ENCODE results near the gene SIGMAR1. TPM values are rescaled to one million over a fixed set of nuclear protein-coding genes. Genes with fewer than 3 reads are reported as not detected.

The SIGMAR1 gene
- total and polyA plus RNA-seq, 2 of the 8 experiments (the other 6 are each of a cell fraction or from before 2014, with no cell fraction given): 84.2 to 134 TPM

GRCh38 chr9:34628656-34629490, 8.7 kb downstream of the SIGMAR1 start, which contains the start of gene ARID3C:
Gene ARID3C (minus strand): TSS chr9:34629066. CDS start chr9:34628014, 1,052 bp downstream.
- 0 out of 2 replicates have a peak within 1 kb of the TSS, but pooled peaks have one; percentile 71 for H2BK12ac ChIP-seq (ENCODE audit: low read depth, low read length)
- H2BK15ac ChIP-seq (ENCODE audit: low read length): 0 out of 2 replicates have a peak within 1 kb of the TSS, but pooled peaks have one; percentile 20
- H2AFZ ChIP-seq (ENCODE audit: low read length): 0 out of 2 replicates have a peak within 1 kb of the TSS, but pooled peaks have one; percentile 20
- no peak within 1 kb of the TSS for H2BK20ac ChIP-seq (ENCODE audit: low read length)
- no peak within 1 kb of the TSS for H3K23ac ChIP-seq (ENCODE audit: insufficient read length)
- no peak within 1 kb of the TSS for H2BK120ac ChIP-seq (replicated peaks; ENCODE audit: low read depth, low read length)
- peaks cover 0 to 18% (median 6%) of the 10 kb centered on the region in 4 experiments; a peak in 6 of 7 replicates for H3K4me1 ChIP-seq (replicated peaks in 1 of 4; ENCODE audit: control insufficient read depth in 3 of 4, insufficient read depth in 4 of 4, low read length in 3 of 4)
- H3K9ac ChIP-seq (replicated peaks in 1 of 4; ENCODE audit: extremely low read depth in 1 of 4, low read depth in 3 of 4, low read length in 3 of 4): no peak within 1 kb of the TSS
- H4K5ac ChIP-seq (ENCODE audit: insufficient read length, low read depth, low read length): no peak within 1 kb of the TSS
- peak within 1 kb of the TSS; percentile 9 to 59 (median 40) for H3K4me3 ChIP-seq (ENCODE audit: extremely low read depth in 1 of 4, insufficient read depth in 2 of 4, low read depth in 3 of 4, low read length in 4 of 4)
- POLR2A ChIA-PET (ENCODE audit: partially characterized antibody): interaction anchor here (0.6 to 11.3 kb wide), 7 partner anchors 11 to 51 kb away, joined by 3 to 127 read pairs (median 3); partner anchors contain the start of genes GALT, IL11RA and RPP25L
- peak in 1 of 2 experiments; percentile 70 for DNase-seq (ENCODE audit: low read depth in 1 of 2, low spot score in 2 of 2)
- H3K79me1 ChIP-seq (ENCODE audit: low read depth, low read length): no peaks in the 10 kb centered on the region
- H3K18ac ChIP-seq (ENCODE audit: extremely low read depth, low read length): no peak within 1 kb of the TSS
- FAIRE-seq: no peak
- no peak within 1 kb of the TSS for H2BK5ac ChIP-seq (ENCODE audit: low read depth, low read length)
- H4K91ac ChIP-seq (replicated peaks; ENCODE audit: insufficient read length, low read length): no peak within 1 kb of the TSS
- H3K9me3 ChIP-seq (ENCODE audit: insufficient read depth in 2 of 2, low read depth in 1 of 2, low read length in 1 of 2): no peaks in the 10 kb centered on the region
- no peak within 1 kb of the TSS for H3K14ac ChIP-seq (ENCODE audit: insufficient read length)
- peaks cover 9% of the 10 kb centered on the region for H3K23me2 ChIP-seq (ENCODE audit: low read depth, low read length)
- H3K27me3 ChIP-seq (replicated peaks in 1 of 4; ENCODE audit: control insufficient read depth in 3 of 4, extremely low read depth in 1 of 4, insufficient read depth in 3 of 4, low read length in 3 of 4): peaks cover 58 to 75% (median 74%) of the 10 kb centered on the region in 4 experiments
- peak within 1 kb of the TSS; percentile 69; the same call in 1 of the 2 replicates for H4K8ac ChIP-seq (ENCODE audit: extremely low read depth, insufficient read depth, low read length)
- peak within 1 kb of the TSS; percentile 62 to 87 for H3K4me2 ChIP-seq (ENCODE audit: insufficient read depth in 1 of 2, low read depth in 2 of 2, low read length in 2 of 2)
- 4% methylated on average over 37 of the region's 69 CpGs; no CpG with 5 or more reads in 1 of the 2 experiments for WGBS, 2 experiments (ENCODE audit: extremely low coverage in 1 of 2, insufficient coverage in 1 of 2, insufficient read length in 1 of 2, insufficient replicate concordance in 2 of 2, low coverage in 1 of 2, low lambda C conversion rate in 2 of 2, missing lambda C conversion rate in 1 of 2)
- H3K79me2 ChIP-seq (ENCODE audit: control insufficient read depth in 1 of 2, insufficient read depth in 2 of 2, low read length in 2 of 2): no peaks in the 10 kb centered on the region
- H4K20me1 ChIP-seq (replicated peaks in 1 of 2; ENCODE audit: control insufficient read depth in 1 of 2, insufficient read depth in 2 of 2, low read length in 2 of 2): peaks cover 0 to 6% of the 10 kb centered on the region in 2 experiments
- H3K36me3 ChIP-seq (ENCODE audit: control insufficient read depth in 2 of 4, insufficient read depth in 4 of 4, low read length in 3 of 4): no peaks in the 10 kb centered on the region; a peak in 1 of 8 replicates
- CTCF ChIA-PET (ENCODE audit: partially characterized antibody): interaction anchor here (0.6 to 18.5 kb wide), 10 partner anchors 9 to 296 kb away, joined by 3 to 401 read pairs (median 4); partner anchors contain the start of genes DCTN3, RPP25L and SIGMAR1
- H2AK5ac ChIP-seq (ENCODE audit: low read depth, low read length): no peak within 1 kb of the TSS
- no peak within 1 kb of the TSS for H3K4ac ChIP-seq (replicated peaks; ENCODE audit: insufficient read length, low read depth, low read length)
- H3K27ac ChIP-seq (ENCODE audit: low read depth, low read length): no peak within 1 kb of the TSS
- H3K56ac ChIP-seq (replicated peaks; ENCODE audit: insufficient read length, low read depth, low read length): no peak within 1 kb of the TSS
- TF ChIP-seq GABPA (IDR thresholded peaks at IDR 0.05; ENCODE audit: borderline replicate concordance, insufficient read depth, low read length) (peak; percentile 48; the same call in 1 of the 2 replicates), KDM4A (IDR thresholded peaks at IDR 0.05; ENCODE audit: low read depth, low read length, severe bottlenecking) (peak; percentile 91), SUZ12 (IDR thresholded peaks at IDR 0.05; ENCODE audit: low read length) (peak; percentile 79), CEBPB (IDR thresholded peaks at IDR 0.05; ENCODE audit: low read depth, low read length) (no peak), ATF2 (IDR thresholded peaks at IDR 0.05; ENCODE audit: low read length) (no peak), NRF1 (IDR thresholded peaks at IDR 0.05; ENCODE audit: low read depth, low read length) (no peak), SIRT6 (IDR thresholded peaks at IDR 0.05; ENCODE audit: low read length) (no peak), EGR1 (IDR thresholded peaks at IDR 0.05; ENCODE audit: borderline replicate concordance, low read depth, low read length) (no peak), CBX5 (IDR thresholded peaks at IDR 0.05; ENCODE audit: low read depth, low read length) (no peak)
